ENCODE data around the gene ACOXL. TPM values are rescaled to one million over a fixed set of nuclear protein-coding genes. Genes with fewer than 3 reads are reported as not detected.

Gene ACOXL
- total and polyA plus RNA-seq, 2 of the 8 experiments (the other 6 are each of a cell fraction or from before 2014, with no cell fraction given) = 11.4 to 20.6 TPM

GRCh38 chr2:111165084-111165483, 432.7 kb downstream of the ACOXL start (continued):
- TF ChIP-seq CHD7 (IDR thresholded peaks at IDR 0.05; ENCODE audit: insufficient replicate concordance, low read length) = no peak
- TF ChIP-seq CEBPB (IDR thresholded peaks at IDR 0.05; ENCODE audit: low read depth, low read length) = no peak
- no peak for TF ChIP-seq SRF (IDR thresholded peaks at IDR 0.05; ENCODE audit: low read depth, low read length)
- TF ChIP-seq GTF2F1 (IDR thresholded peaks at IDR 0.05; ENCODE audit: borderline replicate concordance, low read depth, low read length) = no peak
- TF ChIP-seq SAP30 (IDR thresholded peaks at IDR 0.05; ENCODE audit: insufficient read depth, insufficient replicate concordance, low read length) = no peak
- TF ChIP-seq SP1 (IDR thresholded peaks at IDR 0.05; ENCODE audit: low read depth, low read length) = no peak
